GM13977 (cell line): Measurements from ENCODE around the gene SPRED1.

Source experiments
- DNase-seq: peaks from one replicate; pipeline ENCODE4 v3.0.0; 2012; ENCODE audit warnings: low spot score
- CTCF ChIP-seq: IDR thresholded peaks from 2 replicates; pipeline ENCODE4 v1.5.1; 2012; ENCODE audit warnings: mild to moderate bottlenecking, control low read depth; ENCODE audit not compliant: insufficient read depth; ENCODE audit errors: extremely low read depth, missing control alignments
- in situ Hi-C: fragments of 300-500 bp; cut with MboI; formaldehyde crosslinking; loops from one replicate; pipeline ENCODE4 v1.12.0; 2022; ENCODE audit warnings: low sequenced_read_pairs, low pct_unique_long_range_greater_than_20kb, mixed read lengths, inconsistent platforms; ENCODE audit not compliant: unreplicated experiment

The SPRED1 gene

GRCh38 chr15:38307861-38308641 is 55.4 kb downstream of the SPRED1 start:
- no peak for DNase-seq
- no peak for TF ChIP-seq CTCF
- in situ Hi-C loops: no loop called here

- in situ Hi-C loops: no loop called here
- no peak for DNase-seq
- no peak for TF ChIP-seq CTCF
These were observed 56.2 kb downstream of the SPRED1 start for GRCh38 chr15:38308797-38309196.

- in situ Hi-C loops: no loop called here
- TF ChIP-seq CTCF: no peak
- no peak for DNase-seq
These were observed 59.6 kb downstream of the SPRED1 start for GRCh38 chr15:38312190-38312589.

- in situ Hi-C loops: no loop called here
- no peak for DNase-seq
These were observed 63.7 kb downstream of the SPRED1 start for GRCh38 chr15:38316311-38316710.

GRCh38 chr15:38320181-38320580 is 67.5 kb downstream of the SPRED1 start:
- no peak for DNase-seq
- in situ Hi-C loops: no loop called here
- TF ChIP-seq CTCF: no peak

More at GRCh38 chr15:38316311-38316710, 63.7 kb downstream of the SPRED1 start:
- TF ChIP-seq CTCF: no peak

GRCh38 chr15:38320866-38321265 is 68.2 kb downstream of the SPRED1 start:
- no peak for DNase-seq
- in situ Hi-C loops: no loop called here
- no peak for TF ChIP-seq CTCF
